K562 (cell line): ENCODE results near the gene GMDS.

Source experiments
- CBX3 ChIP-seq, 2 experiments: IDR thresholded peaks; 1 replicate in 1 of 2; 2 replicates in 1 of 2; pipeline ENCODE4 v1.6.1; 2012; ENCODE audit warnings: inconsistent platforms in 2 of 2, low read length in 2 of 2, borderline replicate concordance in 1 of 2, control low read depth in 1 of 2
- CREBBP ChIP-seq: IDR thresholded peaks from one replicate; pipeline ENCODE4 v1.6.1; 2012; ENCODE audit warnings: low read depth, mild to moderate bottlenecking, control low read depth, inconsistent platforms, low read length
- EGR1 ChIP-seq: fragments of 450-650 bp; conservative IDR thresholded peaks from 2 replicates; pipeline ENCODE4 v1.6.1; 2017; ENCODE audit warnings: mild to moderate bottlenecking
- EZH2 ChIP-seq: IDR thresholded peaks from 2 replicates; pipeline ENCODE4 v1.6.1; 2012; ENCODE audit warnings: low read depth, mild to moderate bottlenecking, inconsistent platforms, low read length, borderline replicate concordance
- GABPA ChIP-seq: fragments of 200-800 bp; sonication (Bioruptor generic); conservative IDR thresholded peaks from 2 replicates; pipeline ENCODE4 v1.6.1; 2016; ENCODE audit warnings: low read depth, missing genetic modification characterization, missing compliant biosample characterization
- JUND ChIP-seq, 2 experiments: IDR thresholded peaks; 2 replicates in 1 of 2; 3 replicates in 1 of 2; pipeline ENCODE4 v1.6.1; 2011; ENCODE audit warnings: borderline replicate concordance in 2 of 2, low read depth in 2 of 2, low read length in 2 of 2, improper control_type of control experiment in 1 of 2, missing biosample characterization in 1 of 2, missing genetic modification characterization in 1 of 2, missing genetic modification reagents in 1 of 2
- L3MBTL2 ChIP-seq: fragments of 450-650 bp; IDR thresholded peaks from 2 replicates; pipeline ENCODE4 v1.6.1; 2016; ENCODE audit warnings: mild to moderate bottlenecking, moderate library complexity
- NR2C2 ChIP-seq, 2 experiments: fragments of 200-800 bp in 1 of 2; sonication (Bioruptor generic) in 1 of 2; sonication (generic) in 1 of 2; formaldehyde crosslinking in 1 of 2; IDR thresholded peaks; 2 replicates each; pipeline versions ENCODE4 v1.6.1 to v1.8.0; 2016 to 2022; ENCODE audit warnings: mild to moderate bottlenecking in 1 of 2, missing compliant biosample characterization in 1 of 2, missing genetic modification characterization in 1 of 2, missing genetic modification reagents in 1 of 2
- POLR2A ChIP-seq: fragments of 450-650 bp; conservative IDR thresholded peaks from 2 replicates; pipeline ENCODE4 v1.6.1; 2016
- ZNF24 ChIP-seq: fragments of 450-650 bp; IDR thresholded peaks from 2 replicates; pipeline ENCODE4 v1.6.1; 2016
- ZNF431 ChIP-seq: sonication (generic); formaldehyde crosslinking; IDR thresholded peaks from 2 replicates; pipeline ENCODE4 v1.8.0; 2022; ENCODE audit warnings: mild to moderate bottlenecking, missing genetic modification reagents
- TF ChIP-seq, protein P1 (sequence below): fragments of 200-800 bp; sonication (Bioruptor generic); IDR thresholded peaks from 2 replicates; pipeline ENCODE4 v1.6.1; 2016; ENCODE audit warnings: missing genetic modification characterization, missing compliant biosample characterization
- TF ChIP-seq, protein P2 (sequence below): fragments of 250-450 bp; sonication (Bioruptor Pico); IDR thresholded peaks from 2 replicates; pipeline ENCODE4 v1.5.0; 2020; ENCODE audit warnings: mild to moderate bottlenecking, borderline replicate concordance
- TF ChIP-seq, protein P3 (sequence below): sonication (generic); formaldehyde crosslinking; IDR thresholded peaks from 2 replicates; pipeline ENCODE4 v1.8.0; 2023; ENCODE audit warnings: mild to moderate bottlenecking, missing genetic modification reagents

DNA sequence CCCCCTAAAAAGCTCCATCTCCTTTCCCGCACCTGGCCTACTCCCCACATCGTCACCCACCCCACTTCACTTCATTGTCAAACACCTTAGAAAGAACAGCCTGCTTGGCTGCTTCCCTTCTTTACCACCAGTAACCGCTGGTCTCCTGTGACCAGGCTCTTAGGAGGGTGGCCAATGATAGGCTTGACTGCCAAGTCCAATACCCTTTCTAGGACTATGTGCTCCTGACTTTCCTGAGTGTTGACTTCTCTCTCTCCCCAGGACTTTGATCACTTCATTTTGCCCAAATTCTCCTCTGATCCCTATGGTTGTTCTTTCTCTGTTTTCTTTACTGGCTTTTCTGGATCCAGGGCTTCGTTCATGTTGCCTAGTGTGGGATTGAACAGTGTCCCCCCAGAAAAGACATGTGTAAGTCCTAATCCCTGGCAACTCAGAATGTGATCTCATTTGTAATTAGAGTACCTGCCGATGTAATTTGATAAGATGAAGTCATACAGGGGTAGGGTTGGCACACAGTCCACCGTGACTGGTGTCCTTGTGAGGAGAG lies 254.0 kb downstream of the GMDS start:
- TF ChIP-seq NR2C2 (CRISPR knock-in tag; IDR thresholded peaks at IDR 0.05), result no peak
- no peak for TF ChIP-seq NR2C2 (tag; IDR thresholded peaks at IDR 0.05)
- TF ChIP-seq, protein P1, sequence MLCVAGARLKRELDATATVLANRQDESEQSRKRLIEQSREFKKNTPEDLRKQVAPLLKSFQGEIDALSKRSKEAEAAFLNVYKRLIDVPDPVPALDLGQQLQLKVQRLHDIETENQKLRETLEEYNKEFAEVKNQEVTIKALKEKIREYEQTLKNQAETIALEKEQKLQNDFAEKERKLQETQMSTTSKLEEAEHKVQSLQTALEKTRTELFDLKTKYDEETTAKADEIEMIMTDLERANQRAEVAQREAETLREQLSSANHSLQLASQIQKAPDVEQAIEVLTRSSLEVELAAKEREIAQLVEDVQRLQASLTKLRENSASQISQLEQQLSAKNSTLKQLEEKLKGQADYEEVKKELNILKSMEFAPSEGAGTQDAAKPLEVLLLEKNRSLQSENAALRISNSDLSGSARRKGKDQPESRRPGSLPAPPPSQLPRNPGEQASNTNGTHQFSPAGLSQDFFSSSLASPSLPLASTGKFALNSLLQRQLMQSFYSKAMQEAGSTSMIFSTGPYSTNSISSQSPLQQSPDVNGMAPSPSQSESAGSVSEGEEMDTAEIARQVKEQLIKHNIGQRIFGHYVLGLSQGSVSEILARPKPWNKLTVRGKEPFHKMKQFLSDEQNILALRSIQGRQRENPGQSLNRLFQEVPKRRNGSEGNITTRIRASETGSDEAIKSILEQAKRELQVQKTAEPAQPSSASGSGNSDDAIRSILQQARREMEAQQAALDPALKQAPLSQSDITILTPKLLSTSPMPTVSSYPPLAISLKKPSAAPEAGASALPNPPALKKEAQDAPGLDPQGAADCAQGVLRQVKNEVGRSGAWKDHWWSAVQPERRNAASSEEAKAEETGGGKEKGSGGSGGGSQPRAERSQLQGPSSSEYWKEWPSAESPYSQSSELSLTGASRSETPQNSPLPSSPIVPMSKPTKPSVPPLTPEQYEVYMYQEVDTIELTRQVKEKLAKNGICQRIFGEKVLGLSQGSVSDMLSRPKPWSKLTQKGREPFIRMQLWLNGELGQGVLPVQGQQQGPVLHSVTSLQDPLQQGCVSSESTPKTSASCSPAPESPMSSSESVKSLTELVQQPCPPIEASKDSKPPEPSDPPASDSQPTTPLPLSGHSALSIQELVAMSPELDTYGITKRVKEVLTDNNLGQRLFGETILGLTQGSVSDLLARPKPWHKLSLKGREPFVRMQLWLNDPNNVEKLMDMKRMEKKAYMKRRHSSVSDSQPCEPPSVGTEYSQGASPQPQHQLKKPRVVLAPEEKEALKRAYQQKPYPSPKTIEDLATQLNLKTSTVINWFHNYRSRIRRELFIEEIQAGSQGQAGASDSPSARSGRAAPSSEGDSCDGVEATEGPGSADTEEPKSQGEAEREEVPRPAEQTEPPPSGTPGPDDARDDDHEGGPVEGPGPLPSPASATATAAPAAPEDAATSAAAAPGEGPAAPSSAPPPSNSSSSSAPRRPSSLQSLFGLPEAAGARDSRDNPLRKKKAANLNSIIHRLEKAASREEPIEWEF (CRISPR knock-in tag), result no peak
- TF ChIP-seq, protein P2, sequence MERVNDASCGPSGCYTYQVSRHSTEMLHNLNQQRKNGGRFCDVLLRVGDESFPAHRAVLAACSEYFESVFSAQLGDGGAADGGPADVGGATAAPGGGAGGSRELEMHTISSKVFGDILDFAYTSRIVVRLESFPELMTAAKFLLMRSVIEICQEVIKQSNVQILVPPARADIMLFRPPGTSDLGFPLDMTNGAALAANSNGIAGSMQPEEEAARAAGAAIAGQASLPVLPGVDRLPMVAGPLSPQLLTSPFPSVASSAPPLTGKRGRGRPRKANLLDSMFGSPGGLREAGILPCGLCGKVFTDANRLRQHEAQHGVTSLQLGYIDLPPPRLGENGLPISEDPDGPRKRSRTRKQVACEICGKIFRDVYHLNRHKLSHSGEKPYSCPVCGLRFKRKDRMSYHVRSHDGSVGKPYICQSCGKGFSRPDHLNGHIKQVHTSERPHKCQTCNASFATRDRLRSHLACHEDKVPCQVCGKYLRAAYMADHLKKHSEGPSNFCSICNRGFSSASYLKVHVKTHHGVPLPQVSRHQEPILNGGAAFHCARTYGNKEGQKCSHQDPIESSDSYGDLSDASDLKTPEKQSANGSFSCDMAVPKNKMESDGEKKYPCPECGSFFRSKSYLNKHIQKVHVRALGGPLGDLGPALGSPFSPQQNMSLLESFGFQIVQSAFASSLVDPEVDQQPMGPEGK (CRISPR knock-in tag), result no peak
- TF ChIP-seq CBX3 (IDR thresholded peaks at IDR 0.05; ENCODE audit: borderline replicate concordance in 1 of 2, low read length in 2 of 2), result no peak
- TF ChIP-seq POLR2A, result no peak
- TF ChIP-seq JUND (IDR thresholded peaks at IDR 0.05; ENCODE audit: borderline replicate concordance, low read depth, low read length), result no peak
- TF ChIP-seq JUND (tag; IDR thresholded peaks at IDR 0.05; ENCODE audit: borderline replicate concordance, low read depth, low read length), result no peak
- TF ChIP-seq CREBBP, result no peak
- no peak for TF ChIP-seq ZNF24
- TF ChIP-seq EZH2, result no peak
- TF ChIP-seq L3MBTL2, result no peak
- TF ChIP-seq, protein P3, sequence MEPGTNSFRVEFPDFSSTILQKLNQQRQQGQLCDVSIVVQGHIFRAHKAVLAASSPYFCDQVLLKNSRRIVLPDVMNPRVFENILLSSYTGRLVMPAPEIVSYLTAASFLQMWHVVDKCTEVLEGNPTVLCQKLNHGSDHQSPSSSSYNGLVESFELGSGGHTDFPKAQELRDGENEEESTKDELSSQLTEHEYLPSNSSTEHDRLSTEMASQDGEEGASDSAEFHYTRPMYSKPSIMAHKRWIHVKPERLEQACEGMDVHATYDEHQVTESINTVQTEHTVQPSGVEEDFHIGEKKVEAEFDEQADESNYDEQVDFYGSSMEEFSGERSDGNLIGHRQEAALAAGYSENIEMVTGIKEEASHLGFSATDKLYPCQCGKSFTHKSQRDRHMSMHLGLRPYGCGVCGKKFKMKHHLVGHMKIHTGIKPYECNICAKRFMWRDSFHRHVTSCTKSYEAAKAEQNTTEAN, result no peak
- no peak for TF ChIP-seq ZNF431
- no peak for TF ChIP-seq GABPA
- TF ChIP-seq EGR1, result no peak
